ENCODE results near the gene WDTC1.
A peak's percentile ranks its signal among the peaks of the same experiment; 100 is the strongest.

Gene WDTC1

GRCh38 chr1:27302612-27303011, 68.2 kb downstream of the WDTC1 start:
- DNase-seq = no peak

GRCh38 chr1:27303509-27303908, 69.1 kb downstream of the WDTC1 start:
- DNase-seq = no peak

- no peak for DNase-seq
These were observed 71.6 kb downstream of the WDTC1 start for GRCh38 chr1:27306071-27306470.

- DNase-seq = no peak
These were observed 72.7 kb downstream of the WDTC1 start for GRCh38 chr1:27306892-27307761.

- DNase-seq = no peak
These were observed 73.6 kb downstream of the WDTC1 start for GRCh38 chr1:27307874-27308598.

- DNase-seq = no peak
These were observed 79.7 kb downstream of the WDTC1 start for GRCh38 chr1:27314169-27314568.

GRCh38 chr1:27314737-27315136, 80.3 kb downstream of the WDTC1 start:
- no peak for DNase-seq

GRCh38 chr1:27316860-27317259, 82.4 kb downstream of the WDTC1 start:
- no peak for DNase-seq

GRCh38 chr1:27318136-27318535, 83.7 kb downstream of the WDTC1 start:
- DNase-seq = no peak

- no peak for DNase-seq
These were observed 84.2 kb downstream of the WDTC1 start for GRCh38 chr1:27318596-27318995.

- peak; percentile 97 for DNase-seq
These were observed 87.6 kb downstream of the WDTC1 start, which contains the start of gene TMEM222 for GRCh38 chr1:27321813-27322568. TMEM222 (plus strand) TSS chr1:27322163; CDS start chr1:27322198, 35 bp downstream.

- no peak for DNase-seq
These were observed 88.3 kb downstream of the WDTC1 start for GRCh38 chr1:27322569-27323240.

- no peak for DNase-seq
These were observed 90.9 kb downstream of the WDTC1 start for GRCh38 chr1:27325286-27325685.

- DNase-seq = no peak
These were observed 93.5 kb downstream of the WDTC1 start for GRCh38 chr1:27327964-27328363.

- no peak for DNase-seq
These were observed 96.4 kb downstream of the WDTC1 start for GRCh38 chr1:27330786-27331185.

GRCh38 chr1:27331426-27331825, 97.0 kb downstream of the WDTC1 start:
- DNase-seq = no peak

GRCh38 chr1:27331922-27332321, 97.5 kb downstream of the WDTC1 start:
- DNase-seq = no peak

GRCh38 chr1:27332536-27333281, 98.3 kb downstream of the WDTC1 start:
- DNase-seq = peak; percentile 61

- DNase-seq = no peak
These were observed 99.4 kb downstream of the WDTC1 start for GRCh38 chr1:27333717-27334279.

GRCh38 chr1:27335506-27336422, 101.3 kb downstream of the WDTC1 start:
- no peak for DNase-seq

Measured in stimulated activated CD4-positive, alpha-beta T cell treated with anti-CD3 and anti-CD28 coated beads, Interleukin-4, amount 100 ng/mL, for 24 hours (primary cell).